Ascending aorta (tissue), 2 donors: ENCODE data around the gene CAMK2N1. TPM values are rescaled to one million over a fixed set of nuclear protein-coding genes. Genes with fewer than 3 reads are reported as not detected.
A peak's percentile ranks its signal among the peaks of the same experiment; 100 is the strongest.

Experiments
- DNase-seq, 2 donors: peaks; one replicate each; pipeline ENCODE4 v3.0.0-alpha.2; 2019; ENCODE audit warnings: low spot score in 2 of 2
- H3K27ac ChIP-seq, 2 donors: fragments of 200-600 bp; sonication (generic); one replicate each; pipeline ENCODE4 v1.5.1; 2016 to 2017; ENCODE audit warnings: mild to moderate bottlenecking in 1 of 2
- H3K27me3 ChIP-seq: fragments of 200-600 bp; sonication (generic); one replicate; pipeline ENCODE4 v1.5.1; 2017
- H3K36me3 ChIP-seq, 2 donors: fragments of 200-600 bp; sonication (generic); one replicate each; pipeline ENCODE4 v1.5.1; 2016
- H3K4me1 ChIP-seq, 2 donors: fragments of 200-600 bp; sonication (generic); one replicate each; pipeline ENCODE4 v1.5.1; 2016 to 2017; ENCODE audit warnings: mild to moderate bottlenecking in 1 of 2
- H3K4me3 ChIP-seq, 2 donors: fragments of 200-600 bp; sonication (generic); one replicate each; pipeline ENCODE4 v1.5.1; 2016 to 2017; ENCODE audit warnings: mild to moderate bottlenecking in 1 of 2
- H3K9me3 ChIP-seq, 2 donors: fragments of 200-600 bp; sonication (generic); one replicate each; pipeline ENCODE4 v1.5.1; 2016
- intact Hi-C: fragments of 100-400 bp; cut with DNase I; formaldehyde crosslinking; loops from one replicate; pipeline ENCODE4 v1.15.1; 2023
- total RNA-seq: library from RNA; depleted of rRNA; stranded (reverse); fragments of >200 nt; gene quantifications from one replicate; pipeline ENCODE4 v1.1.0, GENCODE V29; 2016
- TF ChIP-seq, protein P1 (sequence below), 3 experiments: fragments of 200-600 bp in 2 of 3; fragments of 450-650 bp in 1 of 3; sonication (generic) in 2 of 3; IDR thresholded peaks; one replicate each; pipeline ENCODE4 v1.5.1; 2016 to 2019; ENCODE audit warnings: antibody characterized with exemption in 3 of 3, mild to moderate bottlenecking in 1 of 3, moderate library complexity in 1 of 3

The CAMK2N1 gene
- total RNA-seq, result 1.9 TPM

DNA sequence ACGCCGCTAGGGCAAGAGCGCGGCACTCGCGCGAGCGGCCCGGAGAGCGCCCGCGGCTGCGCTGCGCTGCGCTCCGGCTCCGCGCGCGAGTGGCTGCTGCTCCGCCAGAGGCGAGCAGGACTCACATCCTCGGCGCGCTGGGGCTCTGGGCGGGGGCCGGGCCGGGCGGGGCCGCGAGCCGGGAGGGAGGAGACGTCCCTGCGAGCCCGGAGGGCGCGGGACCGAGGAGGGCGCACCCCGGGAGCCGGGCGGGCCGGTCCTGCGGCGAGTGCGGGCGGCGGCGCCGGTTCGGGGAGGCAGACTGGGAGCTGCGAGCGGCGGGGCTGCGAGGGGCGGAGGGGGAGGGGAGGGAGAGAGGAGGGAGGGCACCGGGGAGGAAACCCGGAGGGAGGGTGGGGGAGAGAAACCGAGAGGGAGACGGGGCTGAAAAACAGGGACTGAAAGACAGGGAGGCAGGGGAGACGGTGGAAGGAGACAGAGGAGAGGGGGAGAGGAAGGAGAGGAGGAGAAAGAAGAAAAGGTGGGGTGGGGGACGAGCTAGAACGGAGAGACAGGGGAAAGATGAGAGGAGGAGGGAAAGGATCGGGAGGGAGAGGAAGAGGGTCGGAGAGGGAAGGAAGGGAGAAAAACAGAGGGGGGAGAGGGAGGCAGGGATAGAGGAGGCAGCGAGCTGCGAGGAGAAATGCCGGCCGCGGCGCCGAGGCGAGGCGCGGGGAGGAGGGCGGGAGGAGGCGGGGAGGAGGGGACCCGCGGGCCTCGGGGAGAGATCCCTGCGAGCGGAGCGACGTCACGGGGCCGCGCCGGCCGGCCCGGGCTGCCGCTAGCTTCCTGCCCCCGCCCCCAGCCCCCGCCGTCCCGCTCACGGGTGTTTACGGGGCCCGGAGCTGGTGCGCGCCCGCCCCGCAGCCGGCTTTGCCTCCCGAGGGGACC lies at the start of gene CAMK2N1:
Gene CAMK2N1, minus strand, starts transcription at position 684 of the 930 bp plus-strand sequence. CDS start 831 bp downstream, outside the sequence.
- H3K4me3 ChIP-seq, result peak within 1 kb of the TSS; percentile 70 to 75
- H3K9me3 ChIP-seq, result no peaks in the 10 kb centered on the region
- no peaks in the 10 kb centered on the region for H3K36me3 ChIP-seq
- intact Hi-C loops, result loop anchor here (1.0 kb wide), 1 partner anchor 23 kb away; the partner anchor contains the start of gene MUL1
- no peaks in the 10 kb centered on the region for H3K27me3 ChIP-seq
- H3K27ac ChIP-seq, result peak within 1 kb of the TSS; percentile 54 to 71
- TF ChIP-seq, protein P1, sequence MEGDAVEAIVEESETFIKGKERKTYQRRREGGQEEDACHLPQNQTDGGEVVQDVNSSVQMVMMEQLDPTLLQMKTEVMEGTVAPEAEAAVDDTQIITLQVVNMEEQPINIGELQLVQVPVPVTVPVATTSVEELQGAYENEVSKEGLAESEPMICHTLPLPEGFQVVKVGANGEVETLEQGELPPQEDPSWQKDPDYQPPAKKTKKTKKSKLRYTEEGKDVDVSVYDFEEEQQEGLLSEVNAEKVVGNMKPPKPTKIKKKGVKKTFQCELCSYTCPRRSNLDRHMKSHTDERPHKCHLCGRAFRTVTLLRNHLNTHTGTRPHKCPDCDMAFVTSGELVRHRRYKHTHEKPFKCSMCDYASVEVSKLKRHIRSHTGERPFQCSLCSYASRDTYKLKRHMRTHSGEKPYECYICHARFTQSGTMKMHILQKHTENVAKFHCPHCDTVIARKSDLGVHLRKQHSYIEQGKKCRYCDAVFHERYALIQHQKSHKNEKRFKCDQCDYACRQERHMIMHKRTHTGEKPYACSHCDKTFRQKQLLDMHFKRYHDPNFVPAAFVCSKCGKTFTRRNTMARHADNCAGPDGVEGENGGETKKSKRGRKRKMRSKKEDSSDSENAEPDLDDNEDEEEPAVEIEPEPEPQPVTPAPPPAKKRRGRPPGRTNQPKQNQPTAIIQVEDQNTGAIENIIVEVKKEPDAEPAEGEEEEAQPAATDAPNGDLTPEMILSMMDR (IDR thresholded peaks at IDR 0.05), result no peak
- DNase-seq, result peak in 1 of 2 donors; percentile 81
- peaks cover 8 to 15% of the 10 kb centered on the region in 2 donors for H3K4me1 ChIP-seq

DNA sequence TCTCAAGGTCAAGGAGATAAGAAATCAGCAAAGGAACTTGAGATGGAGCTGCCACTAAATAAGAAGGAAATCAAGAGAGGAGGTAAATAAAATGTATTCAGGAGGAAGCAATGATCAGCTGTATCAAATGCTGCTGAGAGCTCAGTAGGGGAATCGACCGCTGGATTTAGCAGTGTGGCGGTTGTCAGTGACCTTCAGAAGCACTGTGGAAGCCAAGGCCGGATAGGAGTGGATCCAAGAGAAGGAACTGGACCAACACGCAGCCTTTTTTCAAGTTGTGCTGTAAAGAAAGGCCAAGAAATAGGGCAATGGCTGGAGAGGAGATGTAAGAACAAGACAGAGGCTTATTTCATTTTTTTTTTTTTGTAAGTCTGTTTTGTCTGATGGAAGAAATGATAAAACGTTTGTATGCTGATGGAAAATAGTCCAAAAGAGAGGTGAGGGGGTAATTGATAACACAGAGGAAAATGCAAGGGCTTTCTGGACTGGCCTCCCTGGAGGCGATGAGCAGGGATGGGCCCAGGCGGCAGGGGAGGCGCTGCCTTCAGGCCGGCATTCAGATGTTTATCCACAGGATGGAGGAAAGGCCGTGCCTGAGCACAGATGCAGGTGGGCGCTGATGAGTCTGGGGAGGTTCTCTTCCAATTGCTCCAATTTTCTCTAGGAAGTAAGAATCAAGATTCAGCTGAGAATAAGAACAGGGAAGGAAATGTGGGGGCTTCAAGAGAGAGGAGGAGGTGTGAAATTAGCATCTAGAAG lies 48.8 kb upstream of the CAMK2N1 start:
- Histone ChIP-seq H3K4me1 (no peaks in the 10 kb centered on the region), H3K36me3 (no peaks in the 10 kb centered on the region), H3K4me3 (no peak overlapping the region), H3K9me3 (no peaks in the 10 kb centered on the region), H3K27ac (no peak overlapping the region), H3K27me3 (no peaks in the 10 kb centered on the region)
- DNase-seq, result no peak
- TF ChIP-seq, protein P1 (IDR thresholded peaks at IDR 0.05), result no peak
- intact Hi-C loops, result no loop called here

GRCh38 chr1:20533635-20534034 lies 47.6 kb upstream of the CAMK2N1 start:
- TF ChIP-seq, protein P1 (IDR thresholded peaks at IDR 0.05), result no peak
- H3K27ac ChIP-seq, result no peak overlapping the region
- H3K27me3 ChIP-seq, result no peaks in the 10 kb centered on the region
- no peaks in the 10 kb centered on the region for H3K9me3 ChIP-seq
- intact Hi-C loops, result no loop called here
- no peak for DNase-seq
- H3K4me3 ChIP-seq, result no peak overlapping the region
- H3K36me3 ChIP-seq, result no peaks in the 10 kb centered on the region
- no peaks in the 10 kb centered on the region for H3K4me1 ChIP-seq

DNA sequence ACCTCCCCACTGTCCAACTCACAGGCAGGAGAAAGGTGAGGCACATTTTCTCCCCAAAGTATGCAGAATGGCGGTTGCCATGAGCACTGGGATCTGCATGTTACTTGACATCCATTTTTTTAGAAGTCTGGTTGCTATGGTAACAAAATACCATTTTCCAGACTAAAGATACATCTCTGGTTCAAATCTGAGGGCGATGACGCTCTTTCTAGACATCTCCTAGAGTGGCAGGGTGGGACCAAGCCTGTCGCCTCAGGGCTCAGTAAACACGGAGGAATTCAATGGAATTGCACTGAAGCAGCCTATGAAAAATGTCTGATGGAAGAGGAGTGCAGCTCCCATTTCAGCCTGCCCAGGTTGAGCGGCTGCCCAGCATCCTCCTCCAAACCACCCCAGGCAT lies 44.9 kb upstream of the CAMK2N1 start:
- intact Hi-C loops, result no loop called here
- TF ChIP-seq, protein P1 (IDR thresholded peaks at IDR 0.05), result no peak
- no peak overlapping the region for H3K4me3 ChIP-seq
- no peaks in the 10 kb centered on the region for H3K9me3 ChIP-seq
- no peaks in the 10 kb centered on the region for H3K36me3 ChIP-seq
- H3K4me1 ChIP-seq, result no peaks in the 10 kb centered on the region
- H3K27me3 ChIP-seq, result no peaks in the 10 kb centered on the region
- DNase-seq, result no peak
- no peak overlapping the region for H3K27ac ChIP-seq

- intact Hi-C loops, result no loop called here
- Histone ChIP-seq H3K9me3 (no peaks in the 10 kb centered on the region), H3K27me3 (no peaks in the 10 kb centered on the region), H3K4me3 (no peak overlapping the region), H3K36me3 (no peaks in the 10 kb centered on the region), H3K27ac (no peak overlapping the region), H3K4me1 (no peaks in the 10 kb centered on the region)
- TF ChIP-seq, protein P1 (IDR thresholded peaks at IDR 0.05), result no peak
- no peak for DNase-seq
These were observed 44.3 kb upstream of the CAMK2N1 start for GRCh38 chr1:20530306-20530705.
